Stimulated activated CD8-positive, alpha-beta memory T cell treated with anti-CD3 and anti-CD28 coated beads, Interleukin-7, amount 100 ng/mL, for 1 hour (primary cell): ENCODE results near the gene TNNT3.

Experiments
- DNase-seq, 2 donors: peaks; one replicate each; pipeline ENCODE4 v3.0.0-alpha.2; 2020; ENCODE audit warnings: low read depth in 2 of 2

The TNNT3 gene

DNA sequence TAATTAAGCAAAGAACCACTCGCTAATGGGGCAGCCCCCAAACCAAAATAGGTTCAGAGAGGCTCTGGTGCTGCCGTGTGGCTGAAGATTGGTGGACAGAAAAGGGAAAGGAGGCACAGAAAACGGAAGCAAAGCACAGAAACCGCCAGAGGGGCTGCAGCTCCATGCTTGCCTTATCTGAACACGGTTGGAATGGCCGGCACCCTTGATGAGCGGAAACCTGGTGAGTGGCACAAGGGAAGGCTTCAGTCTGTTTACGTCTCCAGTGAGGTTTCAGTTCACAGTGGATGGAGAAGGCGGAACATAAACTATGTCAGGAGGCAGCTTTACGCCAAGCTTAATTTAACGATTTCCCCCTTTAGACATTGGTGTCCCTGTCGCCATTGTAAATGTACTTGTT lies 22.6 kb upstream of the TNNT3 start:
- DNase-seq = no peak

DNA sequence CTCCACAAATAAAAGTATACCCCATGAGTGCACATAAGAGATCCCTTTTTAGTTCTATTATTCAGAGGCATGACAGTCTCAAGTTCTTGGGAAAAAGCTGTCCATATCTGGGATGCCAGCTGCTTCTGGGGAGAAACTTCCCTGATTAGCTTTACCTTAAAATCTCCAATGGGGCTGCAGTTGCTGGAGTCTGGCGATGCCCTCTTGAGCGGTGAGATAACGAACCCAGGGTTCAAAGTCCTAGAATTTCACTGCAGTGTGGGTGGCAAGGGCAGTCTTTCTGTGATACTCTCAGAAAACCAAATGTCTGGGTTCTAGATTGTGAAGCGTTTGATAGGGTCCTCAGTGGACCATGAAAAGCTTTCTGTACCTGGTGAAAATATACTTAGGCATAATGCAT lies 20.4 kb upstream of the TNNT3 start:
- DNase-seq = no peak

DNA sequence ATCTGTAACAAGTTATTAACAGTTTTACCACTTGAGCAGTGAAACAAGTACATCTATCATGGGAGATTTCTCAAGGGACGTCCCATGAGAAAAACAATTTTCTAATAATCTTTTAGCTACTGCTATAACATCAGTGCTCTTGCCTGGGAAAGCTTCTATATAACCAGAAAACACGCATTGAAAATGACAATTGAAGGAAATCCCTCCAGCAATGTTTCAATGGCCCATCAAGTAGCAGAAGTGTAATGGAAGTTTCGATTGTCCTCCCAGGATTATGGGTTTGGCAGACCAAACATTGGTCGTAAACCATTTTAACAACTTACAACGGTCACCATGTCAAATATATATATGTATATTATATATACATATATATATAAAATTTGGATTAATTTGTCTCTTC lies 19.8 kb upstream of the TNNT3 start:
- DNase-seq = no peak

DNA sequence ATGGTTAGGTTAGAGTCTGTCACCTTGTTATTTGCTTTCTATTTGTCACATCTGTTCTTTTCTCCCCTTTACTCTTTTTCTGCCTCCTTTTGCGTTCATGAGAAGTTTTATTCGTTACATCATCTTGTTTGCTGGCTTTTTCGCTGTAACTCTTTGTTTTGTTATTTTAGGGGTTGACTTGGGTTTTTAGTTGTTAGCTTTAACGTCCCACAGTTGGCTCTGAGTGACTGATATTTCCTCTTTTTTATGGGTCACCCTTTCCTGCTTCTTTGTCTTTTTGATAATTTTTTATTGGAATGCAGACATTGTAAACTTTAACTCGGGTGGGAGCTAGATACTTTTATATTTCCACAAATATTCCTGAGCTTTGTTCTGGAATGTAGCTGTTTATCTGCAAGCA lies 13.3 kb upstream of the TNNT3 start:
- DNase-seq = no peak

DNA sequence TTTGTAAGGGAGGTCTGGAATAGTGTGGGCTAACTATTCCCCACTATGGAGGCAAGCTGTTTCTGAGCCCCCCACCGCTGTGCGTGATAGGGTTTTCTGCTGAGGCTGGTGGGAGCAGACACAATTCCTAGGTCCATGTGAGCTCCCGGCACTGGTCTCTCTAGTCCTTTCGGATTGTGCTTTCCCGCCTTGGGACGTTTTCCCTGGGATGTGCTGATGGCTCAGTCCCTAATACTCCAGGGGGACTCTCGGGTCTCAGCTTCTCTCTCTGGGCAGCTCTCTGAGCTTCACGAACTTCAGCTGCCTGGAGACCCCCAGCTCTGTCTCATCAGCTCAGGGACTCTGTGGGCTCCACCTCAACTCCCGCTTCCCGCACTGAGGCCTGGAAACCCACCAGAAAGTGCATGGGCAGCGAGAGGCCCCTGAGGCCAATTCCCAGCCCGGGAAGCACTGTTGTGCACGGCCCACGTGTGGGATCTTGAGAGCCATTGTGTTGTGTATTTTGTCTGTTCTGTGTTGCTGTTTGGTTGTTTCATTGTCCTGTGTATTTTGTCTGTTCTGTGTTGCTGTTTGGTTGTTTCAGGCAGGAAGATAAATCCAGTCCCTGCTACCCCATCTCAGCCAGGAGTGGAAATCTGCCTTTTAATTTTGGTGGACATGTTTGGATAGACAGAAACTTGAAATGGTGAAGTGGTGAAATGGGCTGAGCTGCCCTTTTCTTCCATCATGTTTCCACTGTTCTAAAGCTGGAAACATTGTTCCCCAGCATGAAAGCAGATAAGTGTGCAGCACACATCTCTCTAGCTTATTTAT lies 12.7 kb upstream of the TNNT3 start:
- no peak for DNase-seq

DNA sequence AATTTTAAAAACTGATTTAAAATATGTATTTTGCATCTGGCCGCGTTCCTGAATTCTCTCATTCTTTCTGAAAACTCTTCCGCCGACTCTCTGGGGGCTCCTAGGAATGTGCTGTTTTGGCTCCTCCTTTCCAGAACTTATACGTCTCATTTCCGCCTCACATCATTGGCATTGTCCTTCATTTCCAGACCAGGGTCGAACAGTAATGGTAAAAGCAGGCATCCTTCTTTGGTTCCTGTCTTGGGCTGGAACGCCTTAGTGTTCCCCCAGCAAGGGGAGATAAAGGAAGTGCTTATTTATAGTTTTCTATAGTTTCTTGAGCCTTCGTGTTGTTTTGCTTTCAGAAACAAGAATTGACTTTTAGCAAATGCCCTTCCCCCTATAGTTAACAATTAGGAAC lies 10.9 kb upstream of the TNNT3 start:
- DNase-seq = no peak

DNA sequence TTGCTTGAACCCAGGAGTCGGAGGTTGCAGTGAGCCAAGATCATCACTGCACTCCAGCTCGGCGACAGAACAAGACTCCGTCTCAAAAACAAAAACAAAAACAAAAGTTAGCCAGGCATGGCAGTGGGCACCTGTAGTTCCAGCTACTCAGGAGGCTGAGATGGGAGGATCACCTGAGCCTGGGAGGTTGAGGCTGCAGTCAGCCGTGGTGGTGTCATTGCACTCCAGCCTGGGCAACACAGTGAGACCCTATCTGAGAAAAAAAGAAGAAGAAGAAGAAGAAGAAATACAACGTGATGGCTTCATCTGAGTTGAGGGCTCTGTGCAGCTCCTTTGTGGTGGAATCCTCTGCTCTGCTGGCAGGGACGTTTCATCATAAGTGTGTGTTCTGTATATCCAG lies 10.0 kb upstream of the TNNT3 start:
- no peak for DNase-seq

DNA sequence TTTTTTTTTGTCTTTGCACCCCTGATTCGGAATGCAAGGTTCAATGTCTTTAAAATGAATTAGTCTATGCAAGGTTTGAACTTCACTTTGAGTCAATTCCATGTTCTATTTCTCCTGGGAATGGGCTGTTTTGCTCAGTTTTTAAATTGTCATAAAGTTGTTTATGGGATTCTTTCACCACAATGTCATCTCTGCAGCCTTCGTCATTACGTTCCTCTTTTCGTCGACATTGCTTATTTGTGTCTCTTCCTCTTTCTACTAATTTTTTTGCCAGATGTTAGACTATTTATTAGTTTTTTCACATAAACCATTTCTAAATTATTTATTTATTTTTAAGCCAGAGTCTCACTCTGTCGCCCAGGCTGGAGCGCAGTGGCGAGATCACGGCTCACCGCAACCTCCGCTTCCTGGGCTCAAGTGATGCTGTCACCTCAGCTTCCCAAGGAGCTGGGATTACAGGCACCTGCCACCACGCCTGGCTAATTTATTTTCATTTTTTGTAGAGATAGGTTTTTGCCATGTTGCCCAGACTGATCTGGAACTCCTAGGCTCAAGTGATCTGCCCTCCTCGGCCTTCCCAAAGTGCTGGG lies 7.1 kb upstream of the TNNT3 start:
- DNase-seq = no peak

DNA sequence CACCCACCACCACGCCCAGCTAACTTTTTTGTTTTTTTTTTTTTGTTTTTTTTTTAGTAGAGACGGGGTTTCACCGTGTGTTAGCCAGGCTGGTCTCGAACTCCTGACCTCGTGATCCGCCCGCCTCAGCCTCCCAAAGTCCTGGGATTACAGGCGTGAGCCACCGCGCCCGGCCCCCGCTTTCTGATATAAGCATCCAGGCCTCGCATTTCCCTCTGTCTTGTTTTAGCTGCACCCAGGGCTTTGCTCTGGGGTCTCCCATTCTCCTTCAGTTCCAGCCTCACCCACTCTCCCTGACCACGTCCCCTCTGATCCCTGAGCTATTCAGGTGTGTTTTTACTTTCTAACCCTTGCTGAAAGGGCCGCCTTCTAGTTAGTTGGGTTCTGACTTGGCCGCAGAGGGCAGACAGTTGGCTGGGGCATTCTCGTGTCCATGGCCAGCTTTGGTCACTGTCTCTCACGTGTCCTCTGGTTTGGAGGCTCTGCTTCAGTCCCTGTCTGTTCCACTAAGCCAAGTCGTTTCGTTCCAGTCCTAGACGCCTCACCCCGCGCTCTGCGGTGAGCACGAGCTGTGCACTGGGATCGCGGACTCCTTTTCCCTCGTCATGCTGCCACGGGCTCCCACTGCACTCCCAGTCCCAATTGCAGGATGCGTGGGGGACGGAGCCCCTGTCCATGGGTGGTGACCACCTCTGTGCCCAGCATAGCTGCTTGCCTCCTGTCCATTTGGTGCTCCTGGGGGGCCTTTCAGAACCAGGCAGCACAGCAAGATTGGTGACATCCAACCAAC lies 6.0 kb upstream of the TNNT3 start:
- no peak for DNase-seq

DNA sequence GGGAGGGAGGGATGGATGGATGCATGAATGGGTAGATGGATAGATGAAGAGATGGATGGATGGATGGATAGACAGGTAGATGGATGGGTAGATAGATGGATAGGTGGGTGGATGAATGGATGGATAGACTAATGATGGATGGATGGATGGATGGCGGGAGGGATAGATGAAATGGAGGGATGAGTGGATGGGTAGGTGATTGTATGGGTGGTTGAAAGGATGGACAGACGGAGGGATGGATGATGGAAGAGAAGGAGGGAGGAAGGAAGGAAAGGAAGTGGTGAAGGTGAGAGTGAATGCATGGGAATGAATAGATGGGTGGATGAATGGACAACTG lies 3.7 kb upstream of the TNNT3 start:
- DNase-seq = no peak

DNA sequence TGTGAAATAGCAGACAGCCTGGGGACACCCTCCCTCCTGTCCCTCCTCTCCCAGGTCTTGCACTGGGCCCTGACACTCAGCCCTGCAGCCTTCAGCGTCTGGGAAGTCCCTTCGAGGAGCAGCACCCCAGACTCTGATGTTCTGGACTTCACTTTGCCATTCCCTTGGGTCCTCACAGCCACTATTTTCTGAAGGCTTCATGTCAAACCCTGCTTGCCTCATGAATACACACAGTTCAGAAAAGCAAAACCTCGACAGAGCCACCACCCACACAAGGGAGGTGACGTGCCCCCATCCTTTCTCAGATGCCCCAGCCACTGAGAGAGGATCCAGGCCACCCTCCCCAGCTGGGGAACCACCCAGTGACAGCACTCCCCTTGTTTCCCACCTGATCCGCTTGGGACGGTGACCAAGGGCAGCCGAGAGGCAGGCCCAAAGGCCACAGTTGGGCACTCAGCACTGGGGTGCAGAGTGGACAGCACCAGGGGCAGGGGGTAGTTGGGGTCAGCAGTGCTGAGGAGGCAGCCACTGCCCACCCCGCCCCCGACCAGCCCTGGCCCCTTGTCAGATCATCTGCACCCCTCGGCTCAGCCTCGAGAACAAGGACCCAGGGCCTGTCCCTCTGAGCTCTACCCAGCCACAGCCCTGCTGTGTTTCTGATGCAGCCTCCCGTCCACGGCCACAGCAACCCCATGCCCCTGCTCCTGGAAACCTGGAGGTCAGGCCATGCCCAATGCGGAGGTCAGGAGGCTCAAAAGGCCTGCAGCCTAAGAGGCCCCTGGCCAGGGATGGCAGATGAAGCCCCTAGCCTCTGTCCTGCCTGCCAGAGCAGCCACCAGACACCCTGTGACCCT lies 3.1 kb upstream of the TNNT3 start:
- no peak for DNase-seq

DNA sequence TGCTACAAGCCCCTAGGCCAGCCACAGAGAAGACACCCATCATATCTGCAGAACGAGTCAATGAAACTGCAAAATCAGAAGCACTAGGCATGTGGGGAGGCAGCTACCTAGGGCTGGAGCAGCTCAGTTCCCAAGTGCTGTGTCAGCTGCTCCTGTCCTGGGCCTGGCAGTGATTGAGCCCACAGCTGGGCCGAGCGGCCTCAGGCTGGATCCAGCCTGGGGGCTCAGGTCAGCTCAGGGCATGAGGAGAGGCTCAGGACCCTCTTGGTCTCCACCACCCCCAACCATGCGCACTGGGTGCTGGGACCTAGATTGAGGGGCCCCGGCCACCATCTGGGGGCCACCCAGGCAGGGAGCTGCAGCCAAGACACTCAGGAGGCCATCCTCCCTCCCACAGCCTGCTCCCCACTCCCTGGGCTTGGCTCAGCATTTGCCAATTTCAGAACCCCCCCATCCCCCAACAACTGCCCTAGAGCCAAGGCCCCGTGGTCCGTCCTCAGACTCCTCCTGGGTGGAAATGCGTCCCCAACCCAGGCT lies 2.4 kb upstream of the TNNT3 start:
- DNase-seq = no peak

DNA sequence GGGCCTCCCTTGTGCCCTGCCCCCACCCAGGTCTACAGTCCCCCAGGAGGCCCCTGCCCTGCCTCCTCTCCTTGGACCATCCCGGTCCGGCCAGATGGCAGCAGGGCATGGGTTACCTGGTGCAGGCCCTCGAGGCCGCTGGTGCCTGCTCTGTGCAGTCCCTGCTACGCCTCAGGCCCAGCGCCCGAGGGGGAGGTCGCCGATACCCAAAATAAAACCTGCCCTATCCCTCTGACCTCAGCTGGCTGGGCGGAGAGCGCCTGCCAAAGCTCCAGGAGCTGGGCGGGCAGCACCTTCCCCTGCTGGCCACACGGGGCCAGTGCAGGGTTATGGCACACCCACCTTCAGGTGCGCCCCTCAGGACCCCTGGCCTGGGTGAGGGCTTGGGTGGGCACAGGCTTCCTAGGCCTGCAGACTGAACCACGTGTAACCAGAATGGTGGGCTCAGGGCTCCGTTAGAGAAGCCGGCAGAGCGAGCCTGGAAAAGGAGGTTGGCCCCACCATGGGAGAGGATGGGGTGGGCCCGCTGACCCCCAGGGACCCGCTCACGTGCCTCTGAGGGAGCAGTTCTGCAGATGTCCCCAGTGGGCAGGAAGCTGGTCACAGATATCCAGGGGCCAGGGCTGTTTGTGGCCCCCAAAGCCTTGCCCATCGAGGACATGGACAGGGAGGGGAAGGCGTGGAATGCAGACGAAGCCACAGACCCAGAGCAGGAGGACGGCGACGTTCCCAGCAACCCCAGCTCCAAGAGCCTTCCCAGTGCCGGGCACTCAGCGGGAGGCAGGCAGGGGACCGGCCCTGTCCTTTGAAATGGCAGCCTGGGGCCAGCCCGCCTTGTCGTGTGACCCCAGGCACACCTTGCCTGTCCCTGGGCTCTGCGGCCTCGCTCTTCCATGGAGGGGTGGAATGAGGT lies 1.7 kb upstream of the TNNT3 start:
- no peak for DNase-seq

DNA sequence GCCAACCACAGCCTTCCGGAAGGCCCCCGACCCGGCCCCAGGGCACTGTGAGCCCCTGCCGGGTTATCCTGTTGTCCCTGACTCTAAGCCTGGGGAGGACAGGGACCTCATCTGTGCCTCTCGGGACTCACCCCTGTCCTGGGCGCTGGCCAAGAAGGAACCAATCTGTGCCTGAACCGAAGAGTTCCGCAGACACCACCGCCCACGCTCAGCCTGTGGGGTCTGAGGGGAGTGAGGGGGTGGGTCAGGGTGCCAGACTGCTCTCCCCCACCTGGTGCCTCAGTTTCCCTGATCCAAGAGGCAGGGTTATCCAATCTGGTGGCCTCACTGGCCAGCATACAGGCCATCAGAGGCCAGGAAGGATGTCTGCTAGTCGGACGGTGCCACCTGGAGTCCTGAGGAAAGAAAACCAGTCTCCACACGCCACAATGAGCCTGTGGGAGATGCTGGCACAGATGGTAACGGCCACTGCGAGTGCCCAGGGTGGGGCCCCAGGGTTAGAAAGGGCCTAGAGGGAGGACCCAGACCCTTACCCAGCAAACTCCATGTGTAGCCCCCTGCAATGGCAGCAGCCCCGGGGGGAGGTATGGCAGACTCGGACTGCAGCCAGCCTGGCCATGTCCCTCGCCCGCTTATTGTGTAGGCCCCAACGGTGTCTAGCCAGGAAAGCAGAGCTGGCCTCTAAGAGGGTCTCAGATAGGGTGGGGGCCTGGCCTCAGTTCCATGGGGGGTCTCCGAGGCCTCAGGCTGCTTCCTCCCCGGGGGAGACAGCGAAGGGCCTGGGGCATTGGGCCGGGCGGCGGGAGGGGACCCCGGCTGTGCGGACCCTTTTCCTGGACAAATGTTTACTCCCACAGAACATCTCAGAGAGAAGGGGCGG lies 827 bp upstream of the TNNT3 start:
- no peak for DNase-seq

DNA sequence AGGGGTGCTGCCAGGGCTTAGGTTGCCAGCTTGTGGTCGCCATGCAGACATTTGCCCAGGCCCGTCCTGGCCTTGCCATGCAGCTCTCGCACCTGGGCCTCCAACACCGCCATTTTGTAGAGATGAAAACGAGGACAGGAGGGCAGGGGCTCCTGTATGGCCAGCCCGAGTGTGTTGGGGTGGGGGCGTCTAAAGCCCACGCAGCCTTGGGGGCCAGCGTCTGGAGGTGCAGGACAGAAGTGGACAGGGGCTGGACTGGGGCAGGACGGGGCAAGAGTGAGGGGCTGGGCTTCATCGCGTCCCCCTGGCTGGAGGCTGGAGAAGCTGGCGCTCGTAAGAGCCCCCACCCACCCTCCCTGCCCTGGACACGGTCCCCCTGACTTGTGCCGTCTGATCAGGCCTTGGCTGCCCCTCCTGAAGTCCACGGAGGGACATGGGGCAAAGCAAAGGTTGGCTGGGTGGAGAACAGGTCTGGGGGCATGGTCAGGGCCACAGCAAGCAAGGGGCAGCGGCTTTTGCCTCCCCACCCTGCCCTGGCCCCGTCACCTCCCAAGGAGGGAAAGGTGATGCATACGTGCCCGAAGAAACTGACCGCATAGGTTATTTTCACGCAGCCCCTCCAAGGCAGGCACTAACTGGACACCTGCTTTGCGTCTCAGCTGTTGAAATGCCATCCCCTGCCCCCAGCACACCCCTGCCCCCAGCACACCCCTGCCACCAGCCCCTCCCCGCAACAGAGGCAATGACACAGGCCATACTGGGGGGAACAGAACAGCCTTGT lies 815 bp downstream of the TNNT3 start:
- DNase-seq = no peak

DNA sequence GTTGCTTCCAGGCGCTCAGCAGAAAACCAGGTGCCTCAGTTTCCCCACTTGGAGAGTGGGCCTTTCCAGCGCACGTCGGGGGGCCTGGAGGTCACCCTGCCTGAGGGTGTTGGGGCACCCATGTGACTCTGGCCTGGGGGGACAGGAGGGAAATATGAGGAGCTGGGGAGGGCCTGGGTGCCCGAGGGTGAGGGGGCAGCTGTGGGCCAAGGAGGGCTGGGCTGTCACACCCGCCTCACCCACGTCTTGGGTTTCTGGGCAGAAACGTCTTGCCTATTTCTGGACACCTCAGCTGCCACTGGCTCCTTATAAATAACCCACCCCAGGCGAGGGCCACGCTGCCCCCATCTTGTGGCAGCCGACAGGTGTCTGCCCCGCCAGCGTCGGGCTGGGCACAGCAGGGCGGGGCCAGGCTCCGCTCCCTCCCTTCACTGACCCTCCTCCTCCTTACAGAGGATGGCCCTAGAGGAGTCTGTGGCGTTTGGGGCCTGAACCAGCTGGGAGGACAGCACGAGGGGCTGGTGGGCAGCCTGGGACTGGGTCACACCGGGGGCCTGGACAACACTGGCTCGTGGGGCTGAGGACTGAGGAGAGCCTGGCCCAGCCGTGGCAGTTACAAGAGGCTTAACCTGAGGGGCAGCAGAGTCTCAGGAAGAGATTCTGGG lies 1.5 kb downstream of the TNNT3 start:
- DNase-seq = no peak

DNA sequence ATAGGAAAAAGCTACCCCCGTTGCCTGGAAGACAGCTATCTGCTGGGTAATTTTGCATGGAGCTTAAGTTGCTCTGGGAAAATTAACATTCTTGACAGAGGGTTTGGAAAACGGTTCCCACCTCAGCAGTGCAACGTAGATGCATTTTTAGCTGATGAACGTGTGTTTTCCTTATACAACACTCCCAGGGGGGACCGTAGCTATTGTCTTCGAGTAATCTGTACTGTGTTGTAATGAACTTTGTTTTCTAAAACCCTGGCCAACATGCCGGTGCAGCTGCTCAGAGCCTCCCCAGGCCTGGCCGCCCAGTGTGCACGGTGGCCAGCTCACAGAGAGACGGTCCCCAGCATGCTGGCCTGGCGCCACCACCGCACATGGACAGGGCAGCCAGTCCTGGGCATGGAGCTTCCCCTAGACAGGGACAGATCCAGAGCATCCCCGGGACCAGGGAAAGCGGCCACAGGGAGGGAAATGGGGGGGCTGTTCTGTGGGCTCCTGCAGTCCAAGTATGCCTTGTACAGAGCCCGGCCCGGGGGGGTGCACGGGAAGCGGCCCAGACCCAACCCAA lies 2.2 kb downstream of the TNNT3 start:
- DNase-seq = no peak

DNA sequence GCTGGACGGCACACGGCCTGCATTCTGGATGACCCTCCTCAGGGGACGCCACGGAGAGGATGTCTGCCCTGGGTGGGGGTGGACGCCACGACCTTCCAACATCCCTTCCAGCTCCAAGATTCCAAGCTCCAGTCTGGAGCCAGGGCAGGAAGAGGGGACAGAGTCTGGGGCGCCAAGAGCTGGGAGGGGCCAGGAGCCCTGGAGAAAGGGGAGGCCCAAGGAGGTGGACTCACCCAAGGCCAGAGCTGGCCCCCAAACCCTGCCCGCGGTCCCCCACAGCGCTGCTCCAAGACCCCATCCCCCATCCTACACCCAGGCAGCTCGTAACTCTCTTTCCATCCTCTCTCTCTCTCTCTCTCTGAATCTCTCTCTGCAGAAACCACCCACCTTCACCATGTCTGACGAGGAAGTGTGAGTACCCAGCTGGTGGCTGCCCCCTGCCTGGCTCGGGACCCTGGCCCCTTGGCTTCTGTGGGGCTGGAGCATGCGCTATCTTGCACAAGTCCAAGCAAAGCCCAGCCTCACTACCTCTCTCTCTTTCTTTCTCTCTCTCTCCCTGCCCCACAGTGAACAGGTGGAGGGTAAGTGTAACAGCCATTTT lies 3.1 kb downstream of the TNNT3 start:
- no peak for DNase-seq
